Skeletal muscle cell (primary cell): ENCODE data around the gene LRIG1.
"Not testable (repeated sequence)": the region's sequence is repeated elsewhere in the genome, so short reads cannot be mapped to it uniquely, and the experiment has no call there.

Experiments used
- DNase-seq: peaks from one replicate; pipeline ENCODE4 v3.0.0-alpha.2; 2010; ENCODE audit warnings: low read depth
- H3K4me3 ChIP-seq: 2 replicates; pipeline ENCODE4 v1.5.1; 2011; ENCODE audit warnings: low read depth, mild to moderate bottlenecking, control low read depth, low read length, moderate library complexity

The LRIG1 gene

DNA sequence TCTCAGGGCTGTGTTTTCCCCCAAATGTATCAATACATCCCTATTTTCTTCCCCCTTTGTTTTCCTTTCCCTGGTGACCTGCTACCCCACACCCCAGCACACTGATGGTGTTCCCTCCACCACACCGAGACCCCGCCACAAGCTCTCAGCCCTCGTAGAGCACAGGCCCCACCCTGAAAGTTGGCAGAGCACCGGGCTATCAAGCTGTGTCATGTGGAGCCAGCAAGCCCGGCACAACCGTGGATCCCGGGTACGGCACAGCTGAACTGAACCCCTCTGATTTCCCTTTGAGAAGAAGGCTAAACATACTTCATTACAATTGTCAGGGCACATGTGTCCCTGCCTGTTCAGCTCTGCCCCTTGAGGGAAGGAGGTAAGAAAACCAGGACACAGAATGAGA is 69.9 kb downstream of the LRIG1 start:
- DNase-seq: no peak
- no peak overlapping the region for H3K4me3 ChIP-seq

DNA sequence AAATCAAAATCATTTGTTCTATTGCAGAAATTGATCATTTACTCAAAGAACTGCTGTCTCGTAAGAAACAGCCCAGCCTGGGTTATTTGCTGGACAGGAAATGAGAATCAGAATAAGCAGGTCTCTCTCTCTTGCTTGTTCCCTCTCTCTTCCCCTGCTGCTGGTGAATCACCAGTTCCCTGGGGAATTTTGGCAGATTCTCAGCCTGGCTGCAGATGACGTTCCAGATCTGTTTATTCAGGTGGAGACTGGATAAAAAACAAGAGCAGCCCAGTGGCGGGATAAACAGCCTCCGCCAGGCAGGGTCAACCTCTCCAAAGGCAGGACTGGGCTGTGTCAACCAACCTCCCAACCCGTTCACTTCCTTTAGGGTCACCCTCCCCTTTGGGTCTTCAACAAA is 72.1 kb downstream of the LRIG1 start:
- peak; percentile 99 for DNase-seq
- no peak overlapping the region for H3K4me3 ChIP-seq

DNA sequence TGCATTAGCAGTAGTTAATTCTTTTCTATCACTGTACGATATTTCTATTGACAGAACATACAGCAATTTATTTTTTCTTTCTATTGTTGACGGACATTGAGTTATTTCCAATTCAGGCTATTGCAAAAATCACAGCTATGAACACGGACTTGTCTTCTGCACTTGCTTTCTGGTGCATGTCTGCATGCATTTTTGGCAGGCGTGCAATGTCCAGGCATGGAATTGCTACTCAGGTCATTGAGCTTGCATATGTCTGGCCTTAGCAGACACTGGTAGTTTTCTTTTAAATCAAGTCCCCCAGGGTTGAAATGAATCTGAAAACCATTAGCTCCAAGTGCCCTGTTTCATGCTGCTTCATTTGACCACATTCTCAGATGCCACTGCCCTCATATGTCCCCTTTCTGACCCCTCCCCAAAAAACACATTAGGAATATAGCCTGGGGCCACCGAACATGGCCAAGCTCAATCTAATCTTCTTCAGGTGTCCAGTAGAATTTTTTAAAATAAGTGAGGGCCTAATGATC is 72.8 kb downstream of the LRIG1 start:
- no peak overlapping the region for H3K4me3 ChIP-seq
- DNase-seq: no peak

DNA sequence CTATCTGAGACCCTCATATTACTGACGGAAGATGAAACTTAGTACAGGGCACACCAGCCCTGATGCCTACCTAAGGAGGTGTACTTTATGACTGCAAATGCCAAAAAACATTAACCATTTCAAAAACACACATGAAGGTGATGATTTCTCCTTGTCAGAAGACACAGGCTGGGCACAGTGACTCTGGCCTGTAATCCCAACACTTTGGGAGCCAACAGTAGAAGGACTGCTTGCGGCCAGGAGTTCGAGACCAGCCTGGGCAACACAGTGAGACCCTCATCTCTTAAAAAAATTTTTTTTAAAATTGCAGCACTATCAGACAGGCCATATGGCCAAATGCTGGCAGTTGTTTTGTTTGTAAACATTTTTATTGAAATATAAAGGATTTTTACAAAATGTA is 73.5 kb downstream of the LRIG1 start:
- no peak for DNase-seq
- H3K4me3 ChIP-seq: no peak overlapping the region

DNA sequence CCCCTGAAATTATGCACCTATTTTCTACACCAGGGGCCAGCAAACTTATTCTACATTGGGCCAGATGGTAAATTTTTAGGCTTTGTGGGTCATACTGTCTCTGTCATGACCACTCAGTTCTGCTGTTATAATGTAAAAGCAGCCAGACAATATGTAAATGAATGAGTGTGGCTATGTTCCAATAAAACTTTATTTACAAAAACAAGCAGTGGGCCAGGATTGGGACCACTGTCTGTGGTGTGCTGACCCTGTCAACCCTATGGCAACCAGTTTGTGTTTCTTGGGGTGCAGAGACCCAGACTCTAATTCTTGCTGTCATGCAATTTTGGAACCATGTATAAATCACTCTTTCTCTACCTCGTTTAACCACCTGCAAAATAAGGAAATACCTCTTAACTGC is 74.7 kb downstream of the LRIG1 start:
- H3K4me3 ChIP-seq: no peak overlapping the region
- no peak for DNase-seq

DNA sequence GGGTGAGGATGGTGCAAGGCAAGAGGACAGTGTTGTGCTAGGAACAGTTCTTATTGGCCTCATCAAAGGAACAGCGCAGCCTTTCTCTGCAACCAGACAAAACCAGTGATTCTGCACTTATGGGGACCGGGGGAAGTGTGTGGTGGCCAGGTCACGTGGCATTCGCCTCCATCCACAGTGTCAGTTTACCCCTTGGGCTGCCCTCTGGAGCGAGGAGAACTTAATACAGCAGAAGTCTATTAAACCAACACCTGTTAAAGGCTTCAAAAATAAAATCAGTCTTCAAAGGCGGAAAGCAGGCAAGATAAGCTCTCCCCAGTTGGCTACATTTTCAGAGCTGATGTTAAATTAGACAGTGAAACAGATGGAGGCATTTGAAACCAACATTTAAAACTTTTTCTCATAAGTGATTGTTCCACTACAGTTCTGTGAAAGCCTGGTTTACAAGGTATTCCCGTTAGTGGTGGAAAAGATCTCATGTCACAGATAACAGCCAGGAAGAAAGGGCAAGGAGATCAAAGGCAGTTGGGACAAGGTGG is 75.2 kb downstream of the LRIG1 start:
- no peak overlapping the region for H3K4me3 ChIP-seq
- DNase-seq: no peak

DNA sequence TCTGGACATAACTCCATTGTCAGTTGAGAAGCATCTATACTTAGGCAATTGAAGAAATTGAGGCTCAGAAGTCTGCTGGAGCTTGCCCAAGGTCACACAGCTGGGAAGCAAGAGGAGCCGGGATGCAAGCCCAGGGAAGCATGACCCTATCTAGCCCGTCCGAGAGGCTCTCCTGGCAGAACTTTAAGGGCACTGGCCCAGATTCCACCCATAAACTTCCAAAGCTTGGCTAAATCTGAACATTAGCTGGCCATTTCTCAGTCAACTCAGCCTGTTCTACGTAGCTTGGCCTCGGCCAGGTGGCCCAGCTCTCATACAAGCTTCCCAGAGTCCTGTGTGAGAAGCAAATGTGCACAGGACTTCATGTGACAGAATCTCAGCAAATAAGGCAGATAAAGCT is 75.8 kb downstream of the LRIG1 start:
- DNase-seq: no peak

DNA sequence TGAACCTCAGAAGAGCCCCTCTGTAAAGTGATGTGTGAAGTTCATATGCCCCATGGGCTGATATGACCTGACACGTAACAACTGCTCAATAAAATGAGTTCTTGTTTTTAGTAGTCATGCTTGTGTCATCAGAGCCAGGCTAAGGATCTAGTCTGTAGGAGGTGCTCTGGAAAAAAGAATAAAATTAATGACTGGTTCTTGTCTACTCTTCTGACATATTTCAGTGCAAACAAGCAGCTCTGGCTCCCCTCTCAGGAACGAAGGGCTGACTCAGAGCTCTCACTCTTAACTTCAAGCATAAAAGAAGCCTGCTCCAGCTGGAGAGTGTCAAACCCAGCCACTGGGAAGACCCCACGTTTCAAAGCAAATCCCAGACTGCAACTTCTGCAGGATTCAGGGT is 77.0 kb downstream of the LRIG1 start:
- no peak overlapping the region for H3K4me3 ChIP-seq
- DNase-seq: no peak

More for the DNA sequence above, 75.8 kb downstream of the LRIG1 start:
- H3K4me3 ChIP-seq: no peak overlapping the region

DNA sequence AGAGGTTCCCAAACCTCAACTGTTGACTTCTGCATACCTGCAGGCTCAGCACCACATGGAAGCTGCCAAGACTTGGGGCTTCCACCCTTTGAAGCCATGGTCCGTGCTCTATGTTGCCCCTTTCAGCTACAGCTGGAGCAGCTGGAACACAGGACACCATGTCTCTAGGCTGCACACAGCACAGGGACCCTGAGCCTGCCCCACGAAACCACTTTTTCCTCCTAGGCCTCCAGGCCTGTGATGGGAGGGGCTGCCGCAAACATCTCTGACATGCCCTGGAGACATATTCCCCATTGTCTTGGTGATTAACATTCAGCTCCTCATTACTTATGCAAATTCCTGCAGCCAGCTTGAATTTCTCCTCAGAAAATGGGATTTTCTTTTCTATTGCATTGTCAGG is 78.9 kb downstream of the LRIG1 start:
- DNase-seq: not testable (repeated sequence)

DNA sequence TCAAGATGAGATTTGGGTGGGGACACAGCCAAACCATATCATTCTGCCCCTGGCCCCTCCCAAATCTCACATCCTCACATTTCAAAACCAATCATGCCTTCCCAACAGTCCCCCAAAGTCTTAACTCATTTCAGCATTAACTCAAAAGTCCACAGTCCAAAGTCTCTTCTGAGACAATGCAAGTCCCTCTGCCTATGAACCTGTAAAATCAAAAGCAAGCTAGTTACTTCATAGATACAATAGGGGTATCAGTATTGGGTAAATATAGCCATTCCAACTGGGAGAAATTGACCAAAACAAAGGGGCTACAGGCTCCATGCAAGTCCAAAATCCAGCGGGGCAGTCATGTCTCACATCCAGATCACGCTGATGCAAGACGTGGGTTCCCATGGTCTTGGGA is 79.7 kb downstream of the LRIG1 start:
- not testable (repeated sequence) for H3K4me3 ChIP-seq, DNase-seq

More for the DNA sequence above, 78.9 kb downstream of the LRIG1 start:
- not testable (repeated sequence) for H3K4me3 ChIP-seq

DNA sequence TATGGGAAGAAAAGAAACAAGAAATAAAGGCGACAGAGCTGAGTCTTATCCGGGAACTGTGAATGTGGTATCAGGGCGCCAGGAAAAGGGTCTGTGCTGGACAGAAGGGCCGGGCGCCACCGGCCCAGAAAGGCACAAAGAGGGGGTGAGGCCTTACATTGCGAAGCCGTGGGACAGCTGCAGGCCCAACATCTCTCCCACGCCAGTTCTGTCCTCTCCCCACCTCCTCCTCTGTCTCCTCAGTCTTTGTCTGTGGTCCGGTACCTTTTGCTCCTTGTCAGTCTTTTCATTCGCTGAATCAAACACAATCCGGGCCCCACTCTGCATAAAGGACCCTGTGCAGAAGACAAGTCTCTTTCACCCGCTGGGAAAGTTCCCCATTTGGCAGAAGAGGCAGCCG is 81.8 kb downstream of the LRIG1 start:
- no peak overlapping the region for H3K4me3 ChIP-seq

DNA sequence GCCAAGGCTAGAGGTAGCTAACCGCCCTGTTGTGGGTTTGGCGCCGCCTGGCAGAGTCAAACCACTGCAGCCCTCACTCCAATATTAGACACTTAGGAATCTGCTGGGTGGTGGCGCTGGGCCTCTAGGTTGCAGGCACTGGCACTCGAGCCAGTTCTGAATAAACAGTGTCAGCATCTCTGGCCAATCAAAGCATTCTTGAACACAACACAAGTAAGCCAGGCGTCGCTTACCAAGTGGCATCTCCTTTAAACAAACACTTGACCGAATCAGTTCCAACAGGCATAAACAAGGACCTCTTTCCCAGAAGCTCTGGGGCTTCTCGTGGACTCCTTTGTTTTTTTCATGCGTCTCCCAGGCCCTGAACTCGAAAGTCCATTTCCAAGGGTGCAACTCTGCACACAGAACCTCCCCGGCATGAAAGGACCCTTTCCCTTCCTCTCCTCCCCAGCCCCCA is 82.3 kb downstream of the LRIG1 start:
- DNase-seq: no peak
- H3K4me3 ChIP-seq: no peak overlapping the region

More for the DNA sequence above, 81.8 kb downstream of the LRIG1 start:
- no peak for DNase-seq

DNA sequence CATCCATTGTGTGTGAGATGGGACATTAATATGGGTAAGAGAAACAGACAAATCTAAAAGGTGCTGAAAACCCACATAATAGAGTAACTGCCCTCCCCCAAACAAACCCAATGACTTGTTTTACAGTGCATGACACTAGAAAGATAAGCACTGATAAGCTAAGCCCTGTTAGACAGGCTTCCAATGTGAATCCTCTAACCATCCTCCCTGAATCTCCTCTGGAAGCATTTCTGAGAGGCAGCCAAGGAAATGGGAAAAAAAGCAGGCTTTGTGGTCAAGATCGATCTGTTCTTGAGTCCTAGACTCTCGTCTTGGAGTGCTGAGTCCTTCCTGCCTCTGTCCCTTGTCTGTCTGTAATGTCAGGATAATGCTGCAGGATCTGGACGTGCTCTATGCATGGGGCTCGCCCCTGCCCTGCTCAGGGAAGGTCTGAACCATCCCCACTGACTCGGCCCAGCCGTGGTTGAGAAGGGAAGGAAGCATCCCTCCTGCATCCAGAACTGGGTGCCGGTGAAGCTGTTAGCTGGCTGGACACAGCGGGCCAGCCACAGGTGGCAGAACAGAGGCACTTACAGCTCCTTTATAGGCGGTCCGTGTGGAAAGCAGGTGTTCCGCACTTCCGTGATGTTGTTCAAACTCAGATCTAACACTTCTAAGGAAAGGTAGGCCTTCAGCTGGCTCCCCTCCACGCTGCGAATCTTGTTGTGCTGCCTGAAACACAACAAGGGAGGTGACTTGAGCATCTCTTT is 84.1 kb downstream of the LRIG1 start:
- no peak for DNase-seq

DNA sequence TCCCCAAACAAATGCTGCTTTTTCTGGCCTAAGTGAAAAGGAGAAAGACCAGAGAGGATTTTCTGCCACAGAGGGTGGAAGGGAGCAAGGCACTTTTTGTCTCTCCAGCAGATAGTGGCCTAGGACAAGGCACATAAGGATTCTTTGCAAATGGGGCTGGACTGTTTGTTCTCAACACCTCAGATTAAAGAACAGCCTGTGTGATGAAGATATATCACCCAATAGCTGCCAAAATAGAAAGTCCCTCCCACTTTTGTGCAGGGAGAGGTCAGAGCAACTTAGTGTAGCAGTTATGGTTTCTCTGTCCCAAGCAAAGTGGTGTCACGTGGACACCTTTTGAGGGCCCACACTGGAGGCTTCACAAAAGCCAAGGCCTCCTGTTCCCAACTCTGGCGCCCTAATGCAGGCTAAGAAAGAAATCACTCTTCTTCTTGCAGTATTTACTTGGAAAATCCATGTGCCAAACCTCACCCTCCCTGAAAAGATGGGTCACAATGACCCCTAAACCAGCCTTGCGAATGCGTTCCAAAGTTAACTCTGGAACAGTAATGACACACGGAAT is 84.9 kb downstream of the LRIG1 start:
- no peak for DNase-seq
- H3K4me3 ChIP-seq: no peak overlapping the region

More for the DNA sequence above, 84.1 kb downstream of the LRIG1 start:
- no peak overlapping the region for H3K4me3 ChIP-seq

DNA sequence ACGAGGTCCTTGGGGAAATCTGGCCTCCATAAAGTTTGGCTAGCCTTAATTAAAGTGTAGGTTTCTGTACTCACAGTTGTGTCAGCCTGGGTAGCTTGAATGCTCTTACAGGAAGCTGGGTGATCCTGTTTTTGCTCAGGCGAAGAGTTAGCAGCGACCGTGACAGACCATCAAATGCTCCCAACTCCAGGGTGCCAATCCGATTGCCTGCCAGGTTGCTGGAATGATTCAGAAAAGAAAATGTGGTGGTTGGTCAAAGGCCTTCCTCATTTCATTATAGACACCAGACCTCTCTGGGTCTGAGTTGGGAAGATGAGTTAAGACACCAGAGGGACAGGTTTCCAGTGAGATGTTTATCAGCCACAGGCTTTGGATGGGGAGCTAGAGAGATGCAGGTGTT is 86.0 kb downstream of the LRIG1 start:
- H3K4me3 ChIP-seq: no peak overlapping the region
- DNase-seq: no peak

DNA sequence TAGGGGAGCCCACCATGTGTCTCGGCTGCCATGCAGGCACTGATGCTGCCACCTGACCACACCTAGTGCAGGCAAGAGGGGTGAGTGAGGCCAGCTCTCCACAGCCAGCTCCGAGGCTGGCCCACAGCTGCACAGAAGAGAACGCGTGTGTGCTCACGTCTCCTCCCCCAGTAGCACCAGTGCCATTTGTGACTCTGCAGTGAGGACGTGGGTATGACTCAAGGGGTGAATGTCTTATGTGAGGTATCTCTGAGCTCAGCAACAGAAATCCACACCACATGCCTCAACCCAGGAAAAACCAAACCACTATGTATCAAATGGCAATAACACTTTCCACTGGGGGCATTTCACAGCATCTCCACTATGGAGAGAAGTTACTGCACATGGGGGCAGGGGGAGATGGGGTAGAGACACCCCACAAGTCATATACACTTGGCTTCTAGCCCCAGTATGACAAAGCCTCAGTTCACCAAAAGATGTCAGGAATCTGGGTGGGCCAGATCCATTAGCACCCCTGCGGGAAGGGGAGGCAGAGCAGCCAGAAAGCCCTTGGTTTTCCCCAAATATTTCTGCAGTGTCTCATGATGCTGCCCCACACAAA is 87.6 kb downstream of the LRIG1 start:
- DNase-seq: peak; percentile 82

DNA sequence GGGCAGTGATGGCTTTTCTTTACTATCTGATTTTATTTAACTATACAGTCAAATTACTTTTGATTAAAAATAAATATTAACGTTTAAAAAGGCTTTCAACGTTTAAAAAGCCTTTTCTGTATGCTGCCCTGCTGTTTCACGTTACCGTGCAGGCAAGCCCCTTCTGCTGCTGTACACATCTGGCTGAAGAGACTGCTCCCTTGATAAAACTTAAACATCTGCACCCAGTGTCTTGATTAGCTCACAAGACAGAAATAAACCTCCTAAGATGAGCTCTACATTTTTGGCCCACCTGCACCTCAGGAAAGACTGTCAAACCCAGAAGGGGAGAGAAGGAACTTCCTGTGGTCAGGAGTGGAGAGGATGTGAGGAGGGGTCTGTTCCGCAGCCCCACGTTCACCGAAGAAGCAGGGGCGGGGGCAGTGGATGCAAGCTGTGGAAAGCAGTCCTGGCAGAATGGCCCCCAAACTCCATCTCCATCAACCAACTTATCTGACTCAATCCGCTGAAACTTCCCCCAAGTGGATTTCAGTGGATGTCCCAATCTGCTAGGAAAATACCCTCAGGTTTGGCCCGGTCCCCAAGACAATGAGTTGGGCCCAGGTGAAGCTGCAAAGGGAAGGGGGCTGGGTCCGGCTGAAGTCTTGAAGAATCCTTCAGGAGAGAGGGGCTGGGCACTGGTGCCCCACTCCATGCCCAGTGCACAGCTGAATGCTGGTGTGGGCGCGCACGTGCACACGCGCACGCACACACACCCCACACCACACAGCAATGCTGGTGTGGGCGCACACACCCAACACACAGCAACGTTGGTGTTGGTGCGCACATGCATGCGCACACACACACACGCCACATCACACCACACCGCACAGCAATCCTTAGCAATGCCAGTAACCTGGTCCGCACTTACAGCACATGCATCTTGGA is 88.6 kb downstream of the LRIG1 start:
- no peak for DNase-seq
- H3K4me3 ChIP-seq: no peak overlapping the region

More for the DNA sequence above, 87.6 kb downstream of the LRIG1 start:
- H3K4me3 ChIP-seq: no peak overlapping the region

DNA sequence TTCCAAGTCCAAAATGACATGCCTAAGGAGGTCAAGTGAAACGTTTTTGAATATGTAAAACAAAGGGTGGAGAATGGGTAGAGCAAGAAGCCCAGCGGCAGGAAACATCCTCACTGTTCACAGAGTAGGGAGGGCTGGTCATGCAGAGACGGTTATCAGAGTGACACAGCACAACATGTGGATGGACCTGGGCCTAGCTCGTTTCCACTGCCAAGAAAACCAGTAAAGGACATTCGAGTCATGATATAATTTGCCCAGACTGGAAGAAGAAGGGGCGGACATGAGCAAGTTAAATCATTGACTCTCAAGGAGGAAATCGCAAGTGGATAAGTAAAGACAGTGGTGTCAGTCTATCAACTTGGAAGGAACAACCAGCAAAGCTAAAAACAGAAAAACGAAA is 89.3 kb downstream of the LRIG1 start:
- DNase-seq: no peak
- no peak overlapping the region for H3K4me3 ChIP-seq

DNA sequence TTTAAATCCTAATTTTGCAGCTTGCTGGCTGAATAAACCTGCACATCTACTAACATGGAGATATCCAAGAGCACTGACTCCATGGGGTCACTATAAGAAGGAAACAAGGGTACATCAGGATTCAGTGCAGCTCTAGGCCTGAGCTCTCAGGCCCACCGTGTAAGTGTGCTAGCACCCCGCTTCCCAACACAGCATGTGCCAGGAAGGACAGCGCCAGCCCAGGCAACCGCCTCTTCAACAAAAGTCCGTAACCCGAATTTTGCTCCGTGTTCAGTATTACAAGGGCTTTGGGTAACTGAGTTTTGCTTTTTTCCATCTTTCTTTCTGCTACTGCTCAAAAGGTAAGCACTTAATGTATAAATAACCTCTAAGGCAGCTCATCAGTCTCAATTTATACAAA is 89.8 kb downstream of the LRIG1 start:
- DNase-seq: no peak
- H3K4me3 ChIP-seq: no peak overlapping the region
